IMR-90 (cell line): Measurements from ENCODE around the gene GALNT7.

Experiments used
- FOS ChIP-seq: fragments of 150-350 bp; IDR thresholded peaks from 2 replicates; pipeline ENCODE4 v1.6.1; 2016; ENCODE audit warnings: low read depth, low read length
- MAFK ChIP-seq: IDR thresholded peaks from 2 replicates; pipeline ENCODE4 v1.6.1; 2012; ENCODE audit warnings: low read depth, low read length, improper control_type of control experiment
- POLR2A ChIP-seq: IDR thresholded peaks from 2 replicates; pipeline ENCODE4 v1.6.1; 2012; ENCODE audit warnings: mild to moderate bottlenecking, low read depth, low read length
- RCOR1 ChIP-seq: IDR thresholded peaks from 2 replicates; pipeline ENCODE4 v1.6.1; 2012; ENCODE audit warnings: mild to moderate bottlenecking, low read length, improper control_type of control experiment; ENCODE audit not compliant: insufficient replicate concordance
- SMC3 ChIP-seq: fragments of 150-350 bp; IDR thresholded peaks from 2 replicates; pipeline ENCODE4 v1.6.1; 2016; ENCODE audit warnings: low read depth, mild to moderate bottlenecking, antibody characterized with exemption, low read length, moderate library complexity
- TF ChIP-seq, protein P1 (sequence below): fragments of 150-350 bp; IDR thresholded peaks from 2 replicates; pipeline ENCODE4 v1.6.1; 2017; ENCODE audit warnings: mild to moderate bottlenecking, antibody characterized with exemption, low read length, low read depth
- TF ChIP-seq, protein P2 (sequence below): conservative IDR thresholded peaks from 2 replicates; pipeline ENCODE4 v1.5.1; 2012; ENCODE audit warnings: mild to moderate bottlenecking, low read depth, low read length, improper control_type of control experiment

DNA sequence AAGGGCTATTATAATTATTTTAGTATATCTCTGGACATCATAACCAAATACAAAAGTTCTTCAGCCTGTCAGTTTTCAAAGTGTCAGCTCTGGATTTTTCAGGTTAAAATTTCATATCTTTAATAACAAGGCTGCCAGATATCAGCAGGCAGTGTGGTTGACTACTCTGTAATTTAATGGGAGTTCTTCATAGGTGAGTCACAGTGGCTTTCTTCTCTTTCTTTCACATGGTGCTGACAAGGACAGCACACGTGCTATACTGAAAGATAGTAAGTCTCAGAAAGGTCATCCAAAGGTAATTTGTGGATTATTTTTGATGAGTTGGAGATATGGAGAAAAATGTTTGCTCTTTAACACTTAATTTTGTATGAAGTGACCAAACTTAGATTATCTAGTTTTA is 43.2 kb downstream of the GALNT7 start:
- TF ChIP-seq, protein P1, sequence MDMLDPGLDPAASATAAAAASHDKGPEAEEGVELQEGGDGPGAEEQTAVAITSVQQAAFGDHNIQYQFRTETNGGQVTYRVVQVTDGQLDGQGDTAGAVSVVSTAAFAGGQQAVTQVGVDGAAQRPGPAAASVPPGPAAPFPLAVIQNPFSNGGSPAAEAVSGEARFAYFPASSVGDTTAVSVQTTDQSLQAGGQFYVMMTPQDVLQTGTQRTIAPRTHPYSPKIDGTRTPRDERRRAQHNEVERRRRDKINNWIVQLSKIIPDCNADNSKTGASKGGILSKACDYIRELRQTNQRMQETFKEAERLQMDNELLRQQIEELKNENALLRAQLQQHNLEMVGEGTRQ: peak; percentile 26; the same call in 1 of the 2 replicates
- TF ChIP-seq POLR2A: no peak
- peak; percentile 37; the same call in 1 of the 2 replicates for TF ChIP-seq FOS
- no peak for TF ChIP-seq MAFK
- no peak for TF ChIP-seq SMC3
- TF ChIP-seq, protein P2, sequence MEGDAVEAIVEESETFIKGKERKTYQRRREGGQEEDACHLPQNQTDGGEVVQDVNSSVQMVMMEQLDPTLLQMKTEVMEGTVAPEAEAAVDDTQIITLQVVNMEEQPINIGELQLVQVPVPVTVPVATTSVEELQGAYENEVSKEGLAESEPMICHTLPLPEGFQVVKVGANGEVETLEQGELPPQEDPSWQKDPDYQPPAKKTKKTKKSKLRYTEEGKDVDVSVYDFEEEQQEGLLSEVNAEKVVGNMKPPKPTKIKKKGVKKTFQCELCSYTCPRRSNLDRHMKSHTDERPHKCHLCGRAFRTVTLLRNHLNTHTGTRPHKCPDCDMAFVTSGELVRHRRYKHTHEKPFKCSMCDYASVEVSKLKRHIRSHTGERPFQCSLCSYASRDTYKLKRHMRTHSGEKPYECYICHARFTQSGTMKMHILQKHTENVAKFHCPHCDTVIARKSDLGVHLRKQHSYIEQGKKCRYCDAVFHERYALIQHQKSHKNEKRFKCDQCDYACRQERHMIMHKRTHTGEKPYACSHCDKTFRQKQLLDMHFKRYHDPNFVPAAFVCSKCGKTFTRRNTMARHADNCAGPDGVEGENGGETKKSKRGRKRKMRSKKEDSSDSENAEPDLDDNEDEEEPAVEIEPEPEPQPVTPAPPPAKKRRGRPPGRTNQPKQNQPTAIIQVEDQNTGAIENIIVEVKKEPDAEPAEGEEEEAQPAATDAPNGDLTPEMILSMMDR: no peak
- TF ChIP-seq RCOR1: no peak
